Measurements from ENCODE around the gene TM9SF3. TPM values are rescaled to one million over a fixed set of nuclear protein-coding genes. Genes with fewer than 3 reads are reported as not detected.

Gene TM9SF3
- total and polyA plus RNA-seq, 2 experiments from 2014 or later: 141 to 186 TPM

DNA sequence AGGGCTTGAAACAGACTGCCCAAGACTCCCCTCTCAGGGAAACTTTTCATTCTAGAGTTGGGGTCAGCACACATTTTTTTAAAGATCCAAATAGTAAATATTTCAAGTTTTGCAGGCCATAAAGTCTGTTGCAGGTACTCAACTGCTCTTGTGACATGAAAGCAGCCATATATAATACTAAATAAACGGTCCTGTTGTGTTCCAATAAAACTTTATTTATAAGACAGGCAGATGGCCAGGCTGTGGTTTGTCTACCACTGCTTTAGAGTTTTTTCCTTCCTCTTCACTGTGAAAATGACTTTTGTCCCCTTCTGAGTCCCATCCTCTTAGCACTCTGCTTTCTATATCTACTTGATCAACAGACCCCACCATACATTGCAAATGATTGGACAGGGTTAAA, 40.5 kb upstream of the TM9SF3 start:
- WGBS (ENCODE audit: low lambda C conversion rate, missing lambda C conversion rate): 78% methylated on average over 1 of the region's 1 CpG
- no peak overlapping the region for H3K4me3 ChIP-seq
- H3K36me3 ChIP-seq (replicated peaks; ENCODE audit: insufficient read depth, low read depth): no peaks in the 10 kb centered on the region
- no peak overlapping the region for H3K4me2 ChIP-seq
- no peak overlapping the region for H2AFZ ChIP-seq
- no peak overlapping the region for H3K27ac ChIP-seq
- H3K79me2 ChIP-seq: no peaks in the 10 kb centered on the region
- no peak for DNase-seq (ENCODE audit: low spot score)
- H3K9me2 ChIP-seq (replicated peaks; ENCODE audit: insufficient read depth): no peaks in the 10 kb centered on the region
- TF ChIP-seq EZH2 (IDR thresholded peaks at IDR 0.05; ENCODE audit: borderline replicate concordance) (no peak), CTCF (IDR thresholded peaks at IDR 0.05; ENCODE audit: poor library complexity) (no peak), EZH2phosphoT487 (IDR thresholded peaks at IDR 0.05; ENCODE audit: low read depth, severe bottlenecking, unreplicated experiment) (no peak)
- H4K20me1 ChIP-seq (ENCODE audit: insufficient read depth, poor library complexity, severe bottlenecking): no peaks in the 10 kb centered on the region
- H3K9me3 ChIP-seq (ENCODE audit: low read depth): no peaks in the 10 kb centered on the region
- no peaks in the 10 kb centered on the region for H3K27me3 ChIP-seq
- H3K4me1 ChIP-seq (ENCODE audit: insufficient read depth): no peaks in the 10 kb centered on the region

DNA sequence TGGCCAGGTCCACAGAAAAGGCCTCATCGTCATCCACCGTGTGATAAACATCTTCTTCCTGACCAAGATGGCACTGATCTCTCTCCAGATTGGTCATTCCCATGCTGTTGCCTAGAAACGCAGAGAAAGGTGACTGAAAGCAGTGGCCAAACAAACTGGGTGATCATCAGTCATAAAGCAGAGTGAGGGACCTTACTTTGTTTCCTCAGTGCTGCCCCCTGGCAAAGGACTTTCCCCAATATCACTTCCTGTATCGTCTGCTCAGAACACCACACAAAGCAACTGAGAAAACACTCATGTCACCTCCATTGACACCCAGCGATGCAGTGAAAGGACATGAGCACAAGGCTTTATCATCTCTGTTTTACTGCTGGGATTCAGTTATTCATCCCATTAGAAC, 40.0 kb upstream of the TM9SF3 start:
- Histone ChIP-seq H3K27ac (no peak overlapping the region), H3K4me1 (ENCODE audit: insufficient read depth) (no peaks in the 10 kb centered on the region), H2AFZ (no peak overlapping the region), H3K79me2 (no peaks in the 10 kb centered on the region), H3K27me3 (no peaks in the 10 kb centered on the region), H3K36me3 (replicated peaks; ENCODE audit: insufficient read depth, low read depth) (no peaks in the 10 kb centered on the region), H4K20me1 (ENCODE audit: insufficient read depth, poor library complexity, severe bottlenecking) (no peaks in the 10 kb centered on the region), H3K4me3 (no peak overlapping the region), H3K9me3 (ENCODE audit: low read depth) (no peaks in the 10 kb centered on the region), H3K9me2 (replicated peaks; ENCODE audit: insufficient read depth) (no peaks in the 10 kb centered on the region), H3K4me2 (no peak overlapping the region)
- WGBS (ENCODE audit: low lambda C conversion rate, missing lambda C conversion rate): 87% methylated on average over 5 of the region's 5 CpGs
- no peak for TF ChIP-seq CTCF (IDR thresholded peaks at IDR 0.05; ENCODE audit: poor library complexity)
- TF ChIP-seq EZH2 (IDR thresholded peaks at IDR 0.05; ENCODE audit: borderline replicate concordance): no peak
- TF ChIP-seq EZH2phosphoT487 (IDR thresholded peaks at IDR 0.05; ENCODE audit: low read depth, severe bottlenecking, unreplicated experiment): no peak
- no peak for DNase-seq (ENCODE audit: low spot score)

GRCh38 chr10:96625173-96625572, 38.4 kb upstream of the TM9SF3 start:
- Histone ChIP-seq H2AFZ (no peak overlapping the region), H4K20me1 (ENCODE audit: insufficient read depth, poor library complexity, severe bottlenecking) (no peaks in the 10 kb centered on the region), H3K4me1 (ENCODE audit: insufficient read depth) (no peaks in the 10 kb centered on the region), H3K9me3 (ENCODE audit: low read depth) (no peaks in the 10 kb centered on the region), H3K36me3 (replicated peaks; ENCODE audit: insufficient read depth, low read depth) (no peaks in the 10 kb centered on the region), H3K4me3 (no peak overlapping the region), H3K79me2 (no peaks in the 10 kb centered on the region), H3K9me2 (replicated peaks; ENCODE audit: insufficient read depth) (no peaks in the 10 kb centered on the region), H3K27ac (no peak overlapping the region), H3K4me2 (no peak overlapping the region), H3K27me3 (no peaks in the 10 kb centered on the region)
- TF ChIP-seq EZH2 (IDR thresholded peaks at IDR 0.05; ENCODE audit: borderline replicate concordance) (no peak), EZH2phosphoT487 (IDR thresholded peaks at IDR 0.05; ENCODE audit: low read depth, severe bottlenecking, unreplicated experiment) (no peak), CTCF (IDR thresholded peaks at IDR 0.05; ENCODE audit: poor library complexity) (no peak)
- 92% methylated on average over 1 of the region's 1 CpG for WGBS (ENCODE audit: low lambda C conversion rate, missing lambda C conversion rate)
- no peak for DNase-seq (ENCODE audit: low spot score)
